Trophoblast cell (in vitro differentiated cells and primary cell): ENCODE measurements around the gene RFX2. TPM values are rescaled to one million over a fixed set of nuclear protein-coding genes. Genes with fewer than 3 reads are reported as not detected.

ENCODE experiments used
- DNase-seq, 2 donors: peaks; one replicate each; pipeline ENCODE4 v3.0.0-alpha.2; 2016
- H2AFZ ChIP-seq: 2 replicates; pipeline ENCODE4 v1.6.1; 2013; ENCODE audit warnings: low read length, moderate library complexity, mild to moderate bottlenecking; ENCODE audit not compliant: insufficient read depth, poor library complexity
- H2AK5ac ChIP-seq: 2 replicates; pipeline ENCODE4 v1.6.1; 2013; ENCODE audit warnings: mild to moderate bottlenecking, low read length
- H2BK120ac ChIP-seq: 2 replicates; pipeline ENCODE4 v1.6.1; 2013; ENCODE audit warnings: low read length, mild to moderate bottlenecking, moderate library complexity; ENCODE audit not compliant: insufficient read depth, poor library complexity
- H2BK12ac ChIP-seq: 2 replicates; pipeline ENCODE4 v1.6.1; 2013; ENCODE audit warnings: mild to moderate bottlenecking, low read length, moderate library complexity
- H2BK5ac ChIP-seq: 2 replicates; pipeline ENCODE4 v1.6.1; 2013; ENCODE audit warnings: low read length, low read depth, moderate library complexity, mild to moderate bottlenecking; ENCODE audit not compliant: poor library complexity
- H3K14ac ChIP-seq: 2 replicates; pipeline ENCODE4 v1.6.1; 2013; ENCODE audit warnings: mild to moderate bottlenecking, low read length
- H3K18ac ChIP-seq: 2 replicates; pipeline ENCODE4 v1.6.1; 2013; ENCODE audit warnings: mild to moderate bottlenecking, low read length
- H3K23ac ChIP-seq: 2 replicates; pipeline ENCODE4 v1.6.1; 2013; ENCODE audit warnings: low read length
- H3K27ac ChIP-seq: 2 replicates; pipeline ENCODE4 v1.5.1; 2013; ENCODE audit warnings: low read depth, mild to moderate bottlenecking, inconsistent platforms, low read length, moderate library complexity
- H3K27me3 ChIP-seq: 2 replicates; pipeline ENCODE4 v1.6.1; 2013; ENCODE audit warnings: inconsistent platforms, mild to moderate bottlenecking, low read length, moderate library complexity; ENCODE audit not compliant: insufficient read depth
- H3K36me3 ChIP-seq, 2 experiments: 1 replicate in 1 of 2; 2 replicates in 1 of 2; pipeline ENCODE4 v1.6.1; 2013; ENCODE audit warnings: low read length in 2 of 2, mild to moderate bottlenecking in 2 of 2, moderate library complexity in 1 of 2; ENCODE audit not compliant: insufficient read depth in 2 of 2, control insufficient read depth in 1 of 2
- H3K4ac ChIP-seq: 2 replicates; pipeline ENCODE4 v1.6.1; 2013; ENCODE audit warnings: low read depth, mild to moderate bottlenecking, low read length, moderate library complexity
- H3K4me1 ChIP-seq, 2 experiments: 1 replicate in 1 of 2; 2 replicates in 1 of 2; pipeline ENCODE4 v1.6.1; 2013; ENCODE audit warnings: low read length in 2 of 2, mild to moderate bottlenecking in 2 of 2, moderate library complexity in 1 of 2; ENCODE audit not compliant: insufficient read depth in 2 of 2, control insufficient read depth in 1 of 2
- H3K4me2 ChIP-seq: 2 replicates; pipeline ENCODE4 v1.6.1; 2013; ENCODE audit warnings: inconsistent platforms, mild to moderate bottlenecking, low read length, moderate library complexity
- H3K4me3 ChIP-seq: 2 replicates; pipeline ENCODE4 v1.5.1; 2013; ENCODE audit warnings: mild to moderate bottlenecking, low read depth, low read length, inconsistent platforms
- H3K79me1 ChIP-seq: one replicate; pipeline ENCODE4 v1.6.1; 2013; ENCODE audit warnings: low read length
- H3K79me2 ChIP-seq: 2 replicates; pipeline ENCODE4 v1.6.1; 2013; ENCODE audit warnings: low read length, mild to moderate bottlenecking; ENCODE audit not compliant: control insufficient read depth, insufficient read depth, poor library complexity
- H3K9ac ChIP-seq: 2 replicates; pipeline ENCODE4 v1.6.1; 2013; ENCODE audit warnings: mild to moderate bottlenecking, low read length
- H3K9me3 ChIP-seq: 2 replicates; pipeline ENCODE4 v1.6.1; 2013; ENCODE audit warnings: low read depth, mild to moderate bottlenecking, control low read depth, inconsistent platforms, low read length; ENCODE audit not compliant: insufficient read depth
- H4K12ac ChIP-seq: 2 replicates; pipeline ENCODE4 v1.6.1; 2013; ENCODE audit warnings: low read depth, mild to moderate bottlenecking, low read length, moderate library complexity
- H4K8ac ChIP-seq: 2 replicates; pipeline ENCODE4 v1.6.1; 2013; ENCODE audit warnings: low read depth, mild to moderate bottlenecking, low read length, moderate library complexity
- H4K91ac ChIP-seq: one replicate; pipeline ENCODE4 v1.6.1; 2013; ENCODE audit warnings: low read depth, mild to moderate bottlenecking, low read length, moderate library complexity
- WGBS: extraction: QIAGEN DNeasy Blood & Tissue Kit; methylation state at CpG from one replicate; pipeline ENCODE4 v1.1.7; 2013; ENCODE audit warnings: missing lambda C conversion rate; ENCODE audit not compliant: insufficient read length, insufficient coverage; ENCODE audit errors: extremely low coverage; 5-methylcytosine and 5-hydroxymethylcytosine counted together
- polyA plus RNA-seq: library from polyadenylated mRNA; stranded (reverse); fragments of 200-250 nt; gene quantifications from 2 replicates; pipeline ENCODE4 v1.2.3, GENCODE V29; 2013

Gene RFX2
- 2.4 and 2.9 TPM in 2 replicates for polyA plus RNA-seq

GRCh38 chr19:6110360-6110977 lies at the start of gene RFX2:
RFX2 (minus strand) TSS chr19:6110500; CDS start chr19:6047496, 63,004 bp downstream.
- Histone ChIP-seq H3K9ac (peak within 1 kb of the TSS; percentile 41), H3K79me1 (peaks cover 1% of the 10 kb centered on the region), H2AK5ac (no peak within 1 kb of the TSS), H3K14ac (no peak within 1 kb of the TSS), H3K27ac (no peak within 1 kb of the TSS), H3K23ac (no peak within 1 kb of the TSS), H3K36me3 (no peaks in the 10 kb centered on the region), H3K79me2 (no peaks in the 10 kb centered on the region), H4K12ac (no peak within 1 kb of the TSS), H4K8ac (no peak within 1 kb of the TSS), H3K4me2 (peak within 1 kb of the TSS; percentile 79), H3K4ac (no peak within 1 kb of the TSS), H3K27me3 (peaks cover 16% of the 10 kb centered on the region), H3K9me3 (peaks cover 3% of the 10 kb centered on the region), H2BK5ac (no peak within 1 kb of the TSS), H2BK120ac (no peak within 1 kb of the TSS), H2BK12ac (no peak within 1 kb of the TSS), H4K91ac (no peak within 1 kb of the TSS), H3K4me1 (peaks cover 7 to 8% of the 10 kb centered on the region in 2 experiments), H2AFZ (peak within 1 kb of the TSS; percentile 33), H3K18ac (no peak within 1 kb of the TSS), H3K4me3 (peak within 1 kb of the TSS; percentile 77)
- peak; percentile 100 for DNase-seq
- WGBS, result no CpG with 5 or more reads among the region's 75 CpGs

- H3K27me3 ChIP-seq, result no peaks in the 10 kb centered on the region
- no peak overlapping the region for H3K4me3 ChIP-seq
- no peak for DNase-seq
- no peak overlapping the region for H3K14ac ChIP-seq
- no peaks in the 10 kb centered on the region for H3K79me2 ChIP-seq
- no peaks in the 10 kb centered on the region for H3K79me1 ChIP-seq
- H4K8ac ChIP-seq, result no peak overlapping the region
- no peak overlapping the region for H2AK5ac ChIP-seq
- no peak overlapping the region for H2AFZ ChIP-seq
- no peak overlapping the region for H2BK120ac ChIP-seq
- H3K18ac ChIP-seq, result no peak overlapping the region
- no peak overlapping the region for H3K27ac ChIP-seq
- H3K9ac ChIP-seq, result no peak overlapping the region
- no peak overlapping the region for H3K4me2 ChIP-seq
- no peak overlapping the region for H2BK12ac ChIP-seq
- peaks cover 6% of the 10 kb centered on the region for H3K9me3 ChIP-seq
- H3K4ac ChIP-seq, result no peak overlapping the region
- no peak overlapping the region for H4K91ac ChIP-seq
- no peak overlapping the region for H3K23ac ChIP-seq
- no peak overlapping the region for H4K12ac ChIP-seq
- H3K4me1 ChIP-seq, result no peaks in the 10 kb centered on the region
- WGBS, result no CpG with 5 or more reads among the region's 2 CpGs
- H3K36me3 ChIP-seq, result no peaks in the 10 kb centered on the region
- no peak overlapping the region for H2BK5ac ChIP-seq
These were observed 45.7 kb upstream of the RFX2 start for GRCh38 chr19:6156033-6156432.

GRCh38 chr19:6150289-6150688 lies 40.0 kb upstream of the RFX2 start:
- Histone ChIP-seq H3K79me2 (no peaks in the 10 kb centered on the region), H2AK5ac (no peak overlapping the region), H3K4ac (no peak overlapping the region), H3K14ac (no peak overlapping the region), H3K36me3 (no peaks in the 10 kb centered on the region), H3K9ac (no peak overlapping the region), H3K79me1 (no peaks in the 10 kb centered on the region), H3K4me1 (no peaks in the 10 kb centered on the region), H3K18ac (no peak overlapping the region), H4K91ac (no peak overlapping the region), H2BK120ac (no peak overlapping the region), H4K12ac (no peak overlapping the region), H3K4me3 (no peak overlapping the region), H3K4me2 (no peak overlapping the region), H2BK12ac (no peak overlapping the region), H2BK5ac (no peak overlapping the region), H3K27ac (no peak overlapping the region), H2AFZ (no peak overlapping the region), H3K27me3 (no peaks in the 10 kb centered on the region), H3K23ac (no peak overlapping the region), H3K9me3 (peaks cover 20% of the 10 kb centered on the region), H4K8ac (no peak overlapping the region)
- no CpG with 5 or more reads among the region's 8 CpGs for WGBS
- DNase-seq, result no peak

GRCh38 chr19:6141217-6141616 lies 30.9 kb upstream of the RFX2 start:
- Histone ChIP-seq H4K91ac (no peak overlapping the region), H2AK5ac (no peak overlapping the region), H3K4ac (no peak overlapping the region), H2BK12ac (no peak overlapping the region), H3K4me3 (no peak overlapping the region), H3K79me2 (no peaks in the 10 kb centered on the region), H3K23ac (no peak overlapping the region), H3K27me3 (no peaks in the 10 kb centered on the region), H3K4me1 (no peaks in the 10 kb centered on the region), H2AFZ (no peak overlapping the region), H3K9ac (no peak overlapping the region), H4K12ac (no peak overlapping the region), H3K36me3 (no peaks in the 10 kb centered on the region), H3K18ac (no peak overlapping the region), H3K79me1 (no peaks in the 10 kb centered on the region), H3K4me2 (no peak overlapping the region), H2BK120ac (no peak overlapping the region), H3K14ac (no peak overlapping the region), H2BK5ac (no peak overlapping the region), H3K9me3 (peaks cover 15% of the 10 kb centered on the region), H4K8ac (no peak overlapping the region), H3K27ac (no peak overlapping the region)
- no peak for DNase-seq
- no CpG with 5 or more reads among the region's 1 CpG for WGBS
